HEK293 (cell line): ENCODE results near the gene SLC12A4.

Experiments
- BCL11A ChIP-seq: fragments of 450-650 bp; formaldehyde crosslinking; IDR thresholded peaks from 2 replicates; pipeline ENCODE4 v1.5.1; 2016; ENCODE audit warnings: low read depth, missing biosample characterization, missing genetic modification characterization
- CTCF ChIP-seq: fragments of 450-650 bp; formaldehyde crosslinking; IDR thresholded peaks from 2 replicates; pipeline ENCODE4 v1.5.1; 2016; ENCODE audit warnings: missing biosample characterization, missing genetic modification characterization
- GLI2 ChIP-seq: fragments of 450-650 bp; formaldehyde crosslinking; IDR thresholded peaks from 2 replicates; pipeline ENCODE4; 2017; ENCODE audit warnings: missing biosample characterization, missing genetic modification characterization, low read depth, borderline replicate concordance
- KLF1 ChIP-seq: fragments of 450-650 bp; formaldehyde crosslinking; IDR thresholded peaks from 2 replicates; pipeline ENCODE4 v1.5.1; 2016; ENCODE audit warnings: missing biosample characterization, missing genetic modification characterization
- KLF16 ChIP-seq: fragments of 450-650 bp; formaldehyde crosslinking; IDR thresholded peaks from 2 replicates; pipeline ENCODE4 v1.5.1; 2017; ENCODE audit warnings: missing biosample characterization, missing genetic modification characterization
- KLF17 ChIP-seq: fragments of 450-650 bp; formaldehyde crosslinking; IDR thresholded peaks from 2 replicates; pipeline ENCODE4 v1.5.1; 2016; ENCODE audit warnings: missing biosample characterization, missing genetic modification characterization
- KLF7 ChIP-seq: fragments of 450-650 bp; formaldehyde crosslinking; IDR thresholded peaks from 2 replicates; pipeline ENCODE4 v1.5.1; 2016; ENCODE audit warnings: missing biosample characterization, missing genetic modification characterization, borderline replicate concordance
- SETDB1 ChIP-seq: IDR thresholded peaks from one replicate; pipeline ENCODE4 v1.6.1; 2017; ENCODE audit warnings: mild to moderate bottlenecking, low read length, moderate library complexity, mixed read lengths; ENCODE audit not compliant: insufficient read length
- ZBTB20 ChIP-seq: fragments of 450-650 bp; formaldehyde crosslinking; IDR thresholded peaks from 2 replicates; pipeline ENCODE4 v1.5.1; 2016; ENCODE audit warnings: missing biosample characterization, missing genetic modification characterization
- ZBTB49 ChIP-seq: fragments of 450-650 bp; formaldehyde crosslinking; IDR thresholded peaks from 2 replicates; pipeline ENCODE4 v1.5.1; 2016; ENCODE audit warnings: missing biosample characterization, missing genetic modification characterization, low read depth
- ZBTB8A ChIP-seq: fragments of 450-650 bp; formaldehyde crosslinking; IDR thresholded peaks from 2 replicates; pipeline ENCODE4 v1.5.1; 2016; ENCODE audit warnings: missing biosample characterization, missing genetic modification characterization
- ZFP41 ChIP-seq: fragments of 450-650 bp; formaldehyde crosslinking; IDR thresholded peaks from 2 replicates; pipeline ENCODE4 v1.5.1; 2016; ENCODE audit warnings: missing biosample characterization, missing genetic modification characterization, borderline replicate concordance
- ZNF10 ChIP-seq: fragments of 450-650 bp; formaldehyde crosslinking; IDR thresholded peaks from 2 replicates; pipeline ENCODE4 v1.5.1; 2017; ENCODE audit warnings: missing biosample characterization, missing genetic modification characterization
- ZNF214 ChIP-seq: fragments of 450-650 bp; formaldehyde crosslinking; IDR thresholded peaks from 2 replicates; pipeline ENCODE4 v1.5.1; 2017; ENCODE audit warnings: missing biosample characterization, mild to moderate bottlenecking, missing genetic modification characterization, borderline replicate concordance
- ZNF354C ChIP-seq: fragments of 450-650 bp; formaldehyde crosslinking; IDR thresholded peaks from 2 replicates; pipeline ENCODE4 v1.5.1; 2016; ENCODE audit warnings: missing biosample characterization, missing genetic modification characterization, low read depth, borderline replicate concordance
- ZNF416 ChIP-seq: fragments of 450-650 bp; formaldehyde crosslinking; IDR thresholded peaks from 2 replicates; pipeline ENCODE4 v1.5.1; 2016; ENCODE audit warnings: missing biosample characterization, missing genetic modification characterization
- ZNF518A ChIP-seq: fragments of 450-650 bp; formaldehyde crosslinking; conservative IDR thresholded peaks from 2 replicates; pipeline ENCODE4 v1.5.1; 2016; ENCODE audit warnings: low read depth, missing biosample characterization, missing genetic modification characterization
- ZNF548 ChIP-seq: fragments of 450-650 bp; formaldehyde crosslinking; IDR thresholded peaks from 2 replicates; pipeline ENCODE4 v1.5.1; 2016; ENCODE audit warnings: missing biosample characterization, missing genetic modification characterization
- ZNF629 ChIP-seq: fragments of 450-650 bp; formaldehyde crosslinking; IDR thresholded peaks from 2 replicates; pipeline ENCODE4 v1.5.1; 2017; ENCODE audit warnings: missing biosample characterization, missing genetic modification characterization
- ZNF707 ChIP-seq: fragments of 450-650 bp; formaldehyde crosslinking; IDR thresholded peaks from 2 replicates; pipeline ENCODE4 v1.5.1; 2016; ENCODE audit warnings: missing biosample characterization, missing genetic modification characterization
- ZSCAN4 ChIP-seq: fragments of 450-650 bp; formaldehyde crosslinking; IDR thresholded peaks from 2 replicates; pipeline ENCODE4 v1.5.1; 2017; ENCODE audit warnings: missing biosample characterization, missing genetic modification characterization
- TF ChIP-seq, protein P1 (sequence below): fragments of 450-650 bp; formaldehyde crosslinking; IDR thresholded peaks from 2 replicates; pipeline ENCODE4; 2016; ENCODE audit warnings: missing biosample characterization, missing genetic modification characterization
- TF ChIP-seq, protein P2 (sequence below): fragments of 450-650 bp; formaldehyde crosslinking; IDR thresholded peaks from 2 replicates; pipeline ENCODE4 v1.5.1; 2016; ENCODE audit warnings: missing biosample characterization, missing genetic modification characterization

SLC12A4 gene

DNA sequence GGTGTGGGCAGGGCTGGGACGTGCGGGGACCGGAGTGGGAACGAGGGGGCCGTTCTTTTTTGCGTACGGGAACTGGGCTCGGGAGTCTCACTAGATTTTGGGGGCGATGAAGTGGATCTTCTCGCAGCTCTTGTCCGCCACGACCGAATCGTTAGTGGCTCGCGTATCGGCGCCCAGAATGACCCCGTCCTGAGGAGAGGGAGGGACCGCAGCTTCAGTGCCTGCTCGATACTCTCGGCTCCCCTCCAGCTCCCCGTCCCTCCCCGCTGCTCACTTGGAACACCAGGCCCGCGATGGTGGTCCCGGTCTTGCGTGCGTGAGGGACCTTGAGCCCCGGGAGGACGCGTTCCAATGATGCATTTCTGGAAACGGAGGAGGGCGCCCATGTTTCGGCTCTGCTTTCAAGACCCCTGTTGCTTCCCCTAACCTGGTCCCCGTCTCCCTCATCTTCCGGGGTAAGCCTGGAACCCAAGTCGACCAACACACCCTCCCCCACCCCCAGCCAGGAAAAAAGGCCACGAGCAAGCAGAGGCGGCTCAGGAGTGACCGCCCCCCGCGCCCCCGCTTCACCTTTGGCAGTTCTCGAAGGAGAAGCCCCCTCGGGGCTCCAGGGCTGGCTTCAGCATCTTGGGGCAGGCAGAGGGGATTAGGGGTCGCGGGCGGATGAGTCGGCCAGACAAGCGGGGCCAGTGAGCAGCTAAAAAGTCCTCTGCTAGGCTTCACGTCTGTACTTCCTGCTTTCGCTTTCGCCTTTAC, 32.1 kb downstream of the SLC12A4 start, which contains the start of gene PSMB10 (continued):
- TF ChIP-seq CTCF (tag by site-specific recombination): peak; percentile 11; the same call in 1 of the 2 replicates
- no peak for TF ChIP-seq KLF1 (tag by site-specific recombination)
- TF ChIP-seq, protein P1, sequence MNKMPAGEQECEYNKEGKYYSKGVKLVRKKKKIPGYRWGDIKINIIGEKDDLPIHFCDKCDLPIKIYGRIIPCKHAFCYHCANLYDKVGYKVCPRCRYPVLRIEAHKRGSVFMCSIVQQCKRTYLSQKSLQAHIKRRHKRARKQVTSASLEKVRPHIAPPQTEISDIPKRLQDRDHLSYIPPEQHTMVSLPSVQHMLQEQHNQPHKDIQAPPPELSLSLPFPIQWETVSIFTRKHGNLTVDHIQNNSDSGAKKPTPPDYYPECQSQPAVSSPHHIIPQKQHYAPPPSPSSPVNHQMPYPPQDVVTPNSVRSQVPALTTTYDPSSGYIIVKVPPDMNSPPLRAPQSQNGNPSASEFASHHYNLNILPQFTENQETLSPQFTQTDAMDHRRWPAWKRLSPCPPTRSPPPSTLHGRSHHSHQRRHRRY (tag by site-specific recombination): no peak
- TF ChIP-seq ZNF707 (tag by site-specific recombination): no peak
- TF ChIP-seq ZNF416 (tag by site-specific recombination): no peak
- no peak for TF ChIP-seq GLI2
- no peak for TF ChIP-seq ZNF629 (tag by site-specific recombination)
- no peak for TF ChIP-seq BCL11A (tag by site-specific recombination)
- no peak; the same call in 1 of the 2 replicates for TF ChIP-seq KLF16
- no peak for TF ChIP-seq KLF17 (tag by site-specific recombination)
- no peak for TF ChIP-seq ZNF518A
- TF ChIP-seq ZNF10 (tag by site-specific recombination): no peak
- no peak for TF ChIP-seq ZBTB8A (tag by site-specific recombination)
- no peak for TF ChIP-seq ZFP41 (tag by site-specific recombination)
- TF ChIP-seq ZNF548 (tag by site-specific recombination): no peak
- TF ChIP-seq ZNF354C (tag by site-specific recombination): no peak
- no peak for TF ChIP-seq SETDB1
- TF ChIP-seq ZBTB49 (tag by site-specific recombination): no peak
- TF ChIP-seq ZNF214 (tag by site-specific recombination): no peak
- no peak for TF ChIP-seq KLF7
- TF ChIP-seq ZSCAN4 (tag by site-specific recombination): no peak
- peak; percentile 45 for TF ChIP-seq ZBTB20 (tag by site-specific recombination)
- TF ChIP-seq, protein P2, sequence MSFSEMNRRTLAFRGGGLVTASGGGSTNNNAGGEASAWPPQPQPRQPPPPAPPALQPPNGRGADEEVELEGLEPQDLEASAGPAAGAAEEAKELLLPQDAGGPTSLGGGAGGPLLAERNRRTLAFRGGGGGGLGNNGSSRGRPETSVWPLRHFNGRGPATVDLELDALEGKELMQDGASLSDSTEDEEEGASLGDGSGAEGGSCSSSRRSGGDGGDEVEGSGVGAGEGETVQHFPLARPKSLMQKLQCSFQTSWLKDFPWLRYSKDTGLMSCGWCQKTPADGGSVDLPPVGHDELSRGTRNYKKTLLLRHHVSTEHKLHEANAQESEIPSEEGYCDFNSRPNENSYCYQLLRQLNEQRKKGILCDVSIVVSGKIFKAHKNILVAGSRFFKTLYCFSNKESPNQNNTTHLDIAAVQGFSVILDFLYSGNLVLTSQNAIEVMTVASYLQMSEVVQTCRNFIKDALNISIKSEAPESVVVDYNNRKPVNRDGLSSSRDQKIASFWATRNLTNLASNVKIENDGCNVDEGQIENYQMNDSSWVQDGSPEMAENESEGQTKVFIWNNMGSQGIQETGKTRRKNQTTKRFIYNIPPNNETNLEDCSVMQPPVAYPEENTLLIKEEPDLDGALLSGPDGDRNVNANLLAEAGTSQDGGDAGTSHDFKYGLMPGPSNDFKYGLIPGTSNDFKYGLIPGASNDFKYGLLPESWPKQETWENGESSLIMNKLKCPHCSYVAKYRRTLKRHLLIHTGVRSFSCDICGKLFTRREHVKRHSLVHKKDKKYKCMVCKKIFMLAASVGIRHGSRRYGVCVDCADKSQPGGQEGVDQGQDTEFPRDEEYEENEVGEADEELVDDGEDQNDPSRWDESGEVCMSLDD: no peak; the same call in 1 of the 2 replicates
